Measurements from ENCODE around the gene INPP4A.

GRCh38 chr2:98419544-98419943, 25.1 kb upstream of the INPP4A start:
- TF ChIP-seq, protein P1, sequence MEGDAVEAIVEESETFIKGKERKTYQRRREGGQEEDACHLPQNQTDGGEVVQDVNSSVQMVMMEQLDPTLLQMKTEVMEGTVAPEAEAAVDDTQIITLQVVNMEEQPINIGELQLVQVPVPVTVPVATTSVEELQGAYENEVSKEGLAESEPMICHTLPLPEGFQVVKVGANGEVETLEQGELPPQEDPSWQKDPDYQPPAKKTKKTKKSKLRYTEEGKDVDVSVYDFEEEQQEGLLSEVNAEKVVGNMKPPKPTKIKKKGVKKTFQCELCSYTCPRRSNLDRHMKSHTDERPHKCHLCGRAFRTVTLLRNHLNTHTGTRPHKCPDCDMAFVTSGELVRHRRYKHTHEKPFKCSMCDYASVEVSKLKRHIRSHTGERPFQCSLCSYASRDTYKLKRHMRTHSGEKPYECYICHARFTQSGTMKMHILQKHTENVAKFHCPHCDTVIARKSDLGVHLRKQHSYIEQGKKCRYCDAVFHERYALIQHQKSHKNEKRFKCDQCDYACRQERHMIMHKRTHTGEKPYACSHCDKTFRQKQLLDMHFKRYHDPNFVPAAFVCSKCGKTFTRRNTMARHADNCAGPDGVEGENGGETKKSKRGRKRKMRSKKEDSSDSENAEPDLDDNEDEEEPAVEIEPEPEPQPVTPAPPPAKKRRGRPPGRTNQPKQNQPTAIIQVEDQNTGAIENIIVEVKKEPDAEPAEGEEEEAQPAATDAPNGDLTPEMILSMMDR (IDR thresholded peaks at IDR 0.05) = no peak
- no peak for TF ChIP-seq NFIC (IDR thresholded peaks at IDR 0.05; ENCODE audit: borderline replicate concordance)
- TF ChIP-seq CHD2 (IDR thresholded peaks at IDR 0.05; ENCODE audit: low read length, partially characterized antibody) = no peak

Data from SK-N-SH (cell line).